PC-9 (cell line): ENCODE data around the gene OGG1.

Experiments used
- EZH2 ChIP-seq: fragments of 200-600 bp; sonication (generic); IDR thresholded peaks from 2 replicates; pipeline ENCODE4 v1.8.0; 2017; ENCODE audit warnings: antibody characterized with exemption, low read depth
- TF ChIP-seq, protein P1 (sequence below): fragments of 200-600 bp; sonication (generic); conservative IDR thresholded peaks from 2 replicates; pipeline ENCODE4 v1.6.1; 2017; ENCODE audit warnings: mixed run types, antibody characterized with exemption, mild to moderate bottlenecking, moderate library complexity

DNA sequence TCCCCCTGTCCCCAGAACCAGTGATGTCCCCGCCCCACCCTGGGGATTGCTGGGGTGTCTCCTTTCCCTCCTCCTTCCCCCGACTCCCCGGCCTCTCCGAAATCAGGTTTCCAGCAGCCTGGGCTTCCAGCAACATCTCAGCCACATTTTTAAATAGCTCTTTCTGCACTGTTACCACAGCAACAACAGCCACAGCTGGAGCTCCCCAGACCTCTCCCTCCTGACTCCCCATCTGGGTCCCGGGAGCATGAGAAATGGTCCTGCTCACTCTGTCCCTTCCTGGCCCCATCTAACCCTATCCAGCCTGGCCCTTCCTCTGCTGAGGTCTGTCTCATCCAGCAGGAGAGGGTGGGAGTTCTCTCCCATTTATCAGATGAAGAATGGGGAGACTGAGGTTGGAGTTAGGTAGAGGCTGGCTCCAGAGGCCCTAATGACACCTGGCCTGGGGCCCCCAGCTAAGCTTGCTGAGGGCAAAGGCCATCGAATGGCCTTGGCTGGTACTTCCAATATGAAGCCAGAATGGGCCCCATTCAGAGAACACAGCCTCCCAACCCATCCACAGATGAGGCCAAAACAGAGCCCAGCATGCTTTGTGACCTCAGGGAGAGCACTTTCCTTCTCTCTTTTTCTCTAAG is 18.5 kb downstream of the OGG1 start:
- TF ChIP-seq, protein P1, sequence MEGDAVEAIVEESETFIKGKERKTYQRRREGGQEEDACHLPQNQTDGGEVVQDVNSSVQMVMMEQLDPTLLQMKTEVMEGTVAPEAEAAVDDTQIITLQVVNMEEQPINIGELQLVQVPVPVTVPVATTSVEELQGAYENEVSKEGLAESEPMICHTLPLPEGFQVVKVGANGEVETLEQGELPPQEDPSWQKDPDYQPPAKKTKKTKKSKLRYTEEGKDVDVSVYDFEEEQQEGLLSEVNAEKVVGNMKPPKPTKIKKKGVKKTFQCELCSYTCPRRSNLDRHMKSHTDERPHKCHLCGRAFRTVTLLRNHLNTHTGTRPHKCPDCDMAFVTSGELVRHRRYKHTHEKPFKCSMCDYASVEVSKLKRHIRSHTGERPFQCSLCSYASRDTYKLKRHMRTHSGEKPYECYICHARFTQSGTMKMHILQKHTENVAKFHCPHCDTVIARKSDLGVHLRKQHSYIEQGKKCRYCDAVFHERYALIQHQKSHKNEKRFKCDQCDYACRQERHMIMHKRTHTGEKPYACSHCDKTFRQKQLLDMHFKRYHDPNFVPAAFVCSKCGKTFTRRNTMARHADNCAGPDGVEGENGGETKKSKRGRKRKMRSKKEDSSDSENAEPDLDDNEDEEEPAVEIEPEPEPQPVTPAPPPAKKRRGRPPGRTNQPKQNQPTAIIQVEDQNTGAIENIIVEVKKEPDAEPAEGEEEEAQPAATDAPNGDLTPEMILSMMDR: no peak
- TF ChIP-seq EZH2: no peak
